Choroid plexus epithelial cell (primary cell): ENCODE measurements around the gene DUSP16.

Source experiments
- DNase-seq: peaks from one replicate; pipeline ENCODE4 v3.0.0-alpha.2; 2010; ENCODE audit warnings: low read depth
- H3K4me3 ChIP-seq: 2 replicates; pipeline ENCODE4 v1.5.1; 2011; ENCODE audit warnings: low read depth, mild to moderate bottlenecking, control low read depth, low read length, moderate library complexity
- CTCF ChIP-seq: conservative IDR thresholded peaks from 2 replicates; pipeline ENCODE4 v1.5.1; 2011; ENCODE audit warnings: low read depth, mild to moderate bottlenecking, control low read depth, inconsistent platforms, low read length, moderate library complexity

Gene DUSP16

GRCh38 chr12:12456637-12457036, 106.0 kb downstream of the DUSP16 start:
- H3K4me3 ChIP-seq = no peak overlapping the region
- TF ChIP-seq CTCF = no peak
- peak; percentile 68 for DNase-seq

- no peak for TF ChIP-seq CTCF
- no peak overlapping the region for H3K4me3 ChIP-seq
- DNase-seq = no peak
Measured at GRCh38 chr12:12454315-12454714, 108.3 kb downstream of the DUSP16 start.

GRCh38 chr12:12453635-12454034, 109.0 kb downstream of the DUSP16 start:
- no peak overlapping the region for H3K4me3 ChIP-seq
- TF ChIP-seq CTCF = no peak
- DNase-seq = no peak

- no peak for TF ChIP-seq CTCF
- H3K4me3 ChIP-seq = no peak overlapping the region
- no peak for DNase-seq
Measured at GRCh38 chr12:12452326-12452902, 110.2 kb downstream of the DUSP16 start.

- no peak for TF ChIP-seq CTCF
- H3K4me3 ChIP-seq = no peak overlapping the region
- DNase-seq = no peak
Measured at GRCh38 chr12:12451098-12451497, 111.6 kb downstream of the DUSP16 start.

- no peak overlapping the region for H3K4me3 ChIP-seq
- TF ChIP-seq CTCF = no peak
- no peak for DNase-seq
Measured at GRCh38 chr12:12450043-12450471, 112.6 kb downstream of the DUSP16 start.

GRCh38 chr12:12449533-12450025, 113.1 kb downstream of the DUSP16 start:
- peak; percentile 64 for DNase-seq
- no peak for TF ChIP-seq CTCF

More at GRCh38 chr12:12449533-12450025, 113.1 kb downstream of the DUSP16 start:
- H3K4me3 ChIP-seq = no peak overlapping the region
